Common myeloid progenitor, CD34-positive (primary cell): ENCODE results near the gene RAI1.

Experiments used
- CTCF ChIA-PET: fragments of 350-600 bp; sonication (Branson Sonifier 250); formaldehyde crosslinking; loops from one replicate; lab custom pipeline; 2021; ENCODE audit warnings: antibody characterized with exemption; lab: Charles Lee
- POLR2A ChIA-PET: fragments of 350-600 bp; sonication (Branson Sonifier 250); formaldehyde crosslinking; loops from one replicate; lab custom pipeline; 2021; ENCODE audit warnings: antibody characterized with exemption; lab: Charles Lee
- DNase-seq, 3 donors: peaks; one replicate each; pipeline versions ENCODE4 v3.0.0 to v3.0.0-alpha.2; 2013
- H3K27ac ChIP-seq, 2 experiments: 1 replicate in 1 of 2; 2 replicates in 1 of 2; pipeline ENCODE4 v1.7.0; 2013; ENCODE audit warnings: inconsistent platforms in 2 of 2, low read length in 2 of 2, mild to moderate bottlenecking in 2 of 2, low read depth in 1 of 2, moderate library complexity in 1 of 2; ENCODE audit not compliant: severe bottlenecking in 2 of 2, insufficient read depth in 1 of 2, poor library complexity in 1 of 2
- H3K27me3 ChIP-seq, 5 experiments: replicated peaks in 2 of 5; 1 replicate in 3 of 5; 2 replicates in 2 of 5; pipeline versions ENCODE4 v1.6.1 to v1.7.0; 2013; ENCODE audit warnings: low read length in 4 of 5, mild to moderate bottlenecking in 2 of 5, moderate library complexity in 2 of 5, inconsistent platforms in 1 of 5; ENCODE audit not compliant: insufficient read depth in 5 of 5, control insufficient read depth in 4 of 5
- H3K36me3 ChIP-seq, 4 experiments: 1 replicate in 2 of 4; 2 replicates in 2 of 4; pipeline versions ENCODE4 v1.6.1 to v1.7.0; 2013; ENCODE audit warnings: low read length in 3 of 4, control low read depth in 1 of 4, mild to moderate bottlenecking in 1 of 4; ENCODE audit not compliant: control insufficient read depth in 4 of 4, insufficient read depth in 4 of 4
- H3K4me1 ChIP-seq, 4 experiments: 1 replicate in 3 of 4; 2 replicates in 1 of 4; pipeline versions ENCODE4 v1.6.1 to v1.7.1; 2013; ENCODE audit warnings: low read length in 3 of 4, mild to moderate bottlenecking in 3 of 4, control low read depth in 1 of 4, inconsistent platforms in 1 of 4, moderate library complexity in 1 of 4; ENCODE audit not compliant: control insufficient read depth in 4 of 4, insufficient read depth in 4 of 4; ENCODE audit errors: control extremely low read depth in 1 of 4
- H3K4me3 ChIP-seq, 7 experiments: 1 replicate in 4 of 7; 2 replicates in 3 of 7; pipeline versions ENCODE4 v1.5.1 to v1.7.0; 2013; ENCODE audit warnings: mild to moderate bottlenecking in 7 of 7, low read length in 6 of 7, moderate library complexity in 6 of 7, inconsistent platforms in 2 of 7, low read depth in 2 of 7, control low read depth in 1 of 7; ENCODE audit not compliant: insufficient read depth in 4 of 7, control insufficient read depth in 1 of 7; ENCODE audit errors: extremely low read depth in 1 of 7
- H3K9me3 ChIP-seq, 5 experiments: 1 replicate in 4 of 5; 2 replicates in 1 of 5; pipeline versions ENCODE4 v1.6.1 to v1.7.1; 2013; ENCODE audit warnings: low read length in 4 of 5, mild to moderate bottlenecking in 2 of 5, inconsistent platforms in 1 of 5, low read depth in 1 of 5, moderate library complexity in 1 of 5; ENCODE audit not compliant: control insufficient read depth in 4 of 5, insufficient read depth in 2 of 5; ENCODE audit errors: control extremely low read depth in 1 of 5
- WGBS: methylation state at CpG from one replicate; pipeline ENCODE4 v1.1.5; 2013; ENCODE audit not compliant: insufficient coverage; 5-methylcytosine and 5-hydroxymethylcytosine counted together

RAI1 gene

DNA sequence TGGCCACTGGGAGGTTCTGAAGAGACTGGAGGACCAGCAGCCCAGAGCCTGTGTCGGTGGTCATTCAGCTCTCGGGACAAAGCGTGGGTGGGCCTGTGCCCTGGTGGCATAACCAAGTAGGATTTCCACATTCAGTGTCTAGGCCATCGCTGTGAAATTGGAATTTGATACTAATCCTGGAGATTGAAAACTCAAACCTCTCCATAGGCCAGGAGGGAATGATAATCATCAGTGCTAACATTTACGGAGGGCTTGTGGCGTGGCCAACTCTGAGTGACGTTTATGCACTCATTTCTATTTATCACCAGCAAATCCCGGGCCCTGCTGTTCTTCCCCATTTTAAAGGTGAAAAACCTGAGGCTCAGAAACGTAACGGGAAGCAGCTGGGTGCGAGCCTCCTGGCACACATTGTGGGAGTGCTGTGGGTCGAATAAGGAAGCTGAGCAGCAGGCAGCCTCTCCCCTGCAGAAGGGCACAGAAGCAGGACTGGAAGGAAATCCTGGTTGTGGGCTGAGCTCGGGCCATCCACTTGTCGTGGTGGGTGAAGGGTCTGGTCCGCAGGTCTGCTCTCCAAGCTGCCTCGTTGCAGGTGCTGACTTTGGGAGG lies 33.1 kb downstream of the RAI1 start:
- POLR2A ChIA-PET, result interaction anchor here (0.5 to 2.0 kb wide), 6 partner anchors 14 to 688 kb away, joined by 3 to 5 read pairs (median 4); no protein-coding TSS in a partner anchor
- Histone ChIP-seq H3K4me1 (peaks cover 8 to 80% (median 44%) of the 10 kb centered on the region in 4 experiments), H3K27me3 (no peaks in the 10 kb centered on the region), H3K36me3 (peaks cover 0 to 19% (median 4%) of the 10 kb centered on the region in 4 experiments), H3K27ac (no peak overlapping the region), H3K9me3 (no peaks in the 10 kb centered on the region), H3K4me3 (peak overlapping the region in 2 of 7 experiments; percentile 0 to 16)
- DNase-seq, result peak in 2 of 3 donors; percentile 74 to 80
- WGBS, result 31% methylated on average over 13 of the region's 16 CpGs
- CTCF ChIA-PET, result interaction anchor here (0.5 to 2.1 kb wide), 9 partner anchors 10 to 60 kb away, joined by 3 to 8 read pairs (median 4); no protein-coding TSS in a partner anchor

DNA sequence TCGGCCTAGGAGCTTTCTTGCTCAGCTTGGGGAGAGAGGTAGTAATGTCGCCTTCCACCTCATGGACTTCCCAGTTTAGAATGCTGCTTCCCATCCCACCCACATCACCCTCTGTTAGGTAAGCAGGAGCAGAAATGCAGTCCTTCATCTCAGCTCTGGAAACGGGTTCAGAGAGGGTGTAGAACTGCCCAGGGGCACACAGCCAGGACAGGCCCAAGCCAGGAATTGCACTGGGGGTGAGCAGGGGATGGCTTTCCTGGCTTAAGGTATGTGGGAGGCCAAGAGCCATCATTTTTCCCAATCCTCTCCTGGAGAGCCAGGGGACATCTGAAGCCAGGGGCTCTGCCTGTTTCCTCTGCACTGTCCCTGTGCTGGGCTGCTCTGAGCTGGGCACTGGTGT lies 33.6 kb downstream of the RAI1 start:
- Histone ChIP-seq H3K27ac (no peak overlapping the region), H3K27me3 (no peaks in the 10 kb centered on the region), H3K36me3 (peaks cover 0 to 22% (median 2%) of the 10 kb centered on the region in 4 experiments), H3K4me3 (no peak overlapping the region), H3K9me3 (no peaks in the 10 kb centered on the region), H3K4me1 (peaks cover 8 to 80% (median 44%) of the 10 kb centered on the region in 4 experiments)
- DNase-seq, result no peak
- WGBS, result 100% methylated on average over 1 of the region's 3 CpGs
- POLR2A ChIA-PET, result interaction anchor here (0.9 to 2.0 kb wide), 4 partner anchors 13 to 32 kb away, joined by 3 to 5 read pairs (median 4); no protein-coding TSS in a partner anchor
- CTCF ChIA-PET, result interaction anchor here (0.7 to 2.1 kb wide), 5 partner anchors 13 to 33 kb away, joined by 3 to 6 read pairs (median 3); no protein-coding TSS in a partner anchor

DNA sequence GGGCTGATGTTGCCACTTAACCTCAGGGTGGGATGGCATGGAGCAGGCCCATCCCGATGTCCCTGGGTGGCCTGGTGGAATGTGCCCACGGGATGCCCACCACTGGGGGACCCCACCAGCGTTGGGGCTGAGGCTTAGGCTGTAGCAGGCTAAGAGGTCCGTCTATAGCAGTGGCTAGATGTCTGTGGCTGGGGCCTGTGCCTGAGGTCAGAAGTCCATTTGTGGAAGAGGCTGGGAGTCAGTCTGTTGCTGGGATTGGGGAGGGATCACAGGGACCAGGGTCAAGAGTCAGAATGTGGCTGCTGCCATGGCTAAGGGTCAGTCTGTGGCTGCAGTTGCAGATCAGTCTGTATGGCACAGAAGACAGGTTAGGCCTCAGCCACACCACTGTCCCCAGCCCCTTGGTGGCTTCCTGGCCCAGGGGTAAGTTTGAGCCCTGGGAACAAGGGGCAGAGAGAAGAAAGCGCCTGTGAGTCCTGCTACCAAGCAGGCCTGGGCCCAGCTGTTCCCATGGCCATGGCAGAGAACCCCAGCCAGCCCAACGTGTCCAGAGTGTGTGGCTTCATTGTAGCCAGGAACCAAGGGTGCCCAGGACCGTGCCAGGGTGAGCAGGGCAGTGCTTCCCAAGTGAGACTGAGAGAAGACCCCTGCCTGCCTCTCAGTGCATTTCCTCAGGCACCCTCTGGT lies 35.7 kb downstream of the RAI1 start:
- Histone ChIP-seq H3K9me3 (no peaks in the 10 kb centered on the region), H3K27ac (no peak overlapping the region), H3K27me3 (no peaks in the 10 kb centered on the region), H3K36me3 (peaks cover 0 to 24% (median under 1%) of the 10 kb centered on the region in 4 experiments), H3K4me3 (no peak overlapping the region), H3K4me1 (peaks cover 6 to 69% (median 43%) of the 10 kb centered on the region in 4 experiments)
- CTCF ChIA-PET, result interaction anchor here (1.0 kb wide), 1 partner anchor 27 kb away, joined by 3 read pairs; no protein-coding TSS in a partner anchor
- 93% methylated on average over 7 of the region's 7 CpGs for WGBS
- POLR2A ChIA-PET, result no interaction called here
- DNase-seq, result no peak

DNA sequence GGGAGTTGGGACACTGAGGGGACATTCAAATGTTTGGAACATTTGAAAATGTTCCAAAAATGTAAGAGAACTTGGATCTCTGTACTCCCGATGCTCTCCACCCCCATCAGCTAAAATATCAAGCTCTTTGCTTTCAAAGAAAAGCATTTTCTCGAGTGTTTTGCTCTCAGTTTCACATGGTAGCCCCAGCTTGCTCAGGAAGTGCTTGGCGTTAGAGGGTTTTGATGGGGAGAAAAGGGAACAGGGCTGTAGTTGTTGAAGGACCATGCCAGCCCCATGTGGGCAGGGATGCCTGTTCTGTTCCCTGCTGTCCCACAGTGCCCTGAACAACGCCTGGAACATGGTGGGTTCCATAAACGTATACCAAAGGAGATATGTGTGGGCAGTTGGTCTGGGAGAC lies 37.0 kb downstream of the RAI1 start:
- WGBS, result 76% methylated on average over 3 of the region's 5 CpGs
- H3K36me3 ChIP-seq, result peaks cover 0 to 24% (median under 1%) of the 10 kb centered on the region in 4 experiments
- H3K4me1 ChIP-seq, result peaks cover 3 to 67% (median 44%) of the 10 kb centered on the region in 4 experiments
- no peak for DNase-seq
- no peak overlapping the region for H3K27ac ChIP-seq
- H3K27me3 ChIP-seq, result no peaks in the 10 kb centered on the region
- no peak overlapping the region for H3K4me3 ChIP-seq
- ChIA-PET CTCF (interaction anchor here (0.9 to 2.3 kb wide), 3 partner anchors 11 to 30 kb away, joined by 3 to 7 read pairs (median 4); no protein-coding TSS in a partner anchor), POLR2A (no interaction called here)
- H3K9me3 ChIP-seq, result no peaks in the 10 kb centered on the region

DNA sequence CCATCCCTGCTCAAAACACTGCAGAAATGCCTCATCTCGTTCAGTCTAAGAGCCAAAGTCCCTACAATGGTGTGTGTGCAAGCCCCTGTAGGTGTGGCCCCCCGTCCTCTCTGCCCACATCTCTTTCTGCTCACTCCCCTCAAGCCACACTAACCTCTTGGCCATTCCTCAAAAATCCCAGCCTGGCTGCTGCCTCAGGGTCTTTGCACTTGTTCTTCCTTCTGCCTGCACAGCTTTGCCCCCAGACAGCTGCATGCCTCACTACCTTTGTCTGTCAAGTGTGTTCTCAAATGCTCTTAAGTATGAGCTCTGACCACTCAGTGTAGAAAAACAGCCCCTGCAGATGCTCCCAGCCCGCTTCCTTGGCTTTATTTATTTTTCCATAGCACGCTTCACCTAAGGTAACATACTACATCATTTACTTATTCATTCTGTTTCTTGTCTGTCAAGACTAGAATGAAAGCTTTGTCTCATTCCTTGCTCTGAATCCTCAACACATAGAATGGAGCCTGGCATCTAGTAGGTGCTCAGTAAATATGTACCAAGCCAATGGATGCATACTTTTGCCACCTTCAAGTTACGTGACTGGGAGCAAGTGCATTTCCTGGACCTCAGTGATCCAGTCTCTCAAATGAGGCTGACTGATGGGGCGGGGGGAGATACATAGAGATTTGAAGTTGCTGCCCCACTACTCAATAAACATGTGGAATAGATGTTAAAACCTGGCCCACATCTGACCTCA lies 38.1 kb downstream of the RAI1 start:
- Histone ChIP-seq H3K4me1 (peaks cover 0 to 67% (median 41%) of the 10 kb centered on the region in 4 experiments), H3K4me3 (no peak overlapping the region), H3K36me3 (peaks cover 0 to 24% (median under 1%) of the 10 kb centered on the region in 4 experiments), H3K27me3 (no peaks in the 10 kb centered on the region), H3K9me3 (no peaks in the 10 kb centered on the region), H3K27ac (no peak overlapping the region)
- no peak for DNase-seq
- ChIA-PET POLR2A (no interaction called here), CTCF (interaction anchor here (0.7 to 2.3 kb wide), 3 partner anchors 12 to 39 kb away, joined by 3 to 7 read pairs (median 3); no protein-coding TSS in a partner anchor)
- 95% methylated on average over 4 of the region's 6 CpGs for WGBS

DNA sequence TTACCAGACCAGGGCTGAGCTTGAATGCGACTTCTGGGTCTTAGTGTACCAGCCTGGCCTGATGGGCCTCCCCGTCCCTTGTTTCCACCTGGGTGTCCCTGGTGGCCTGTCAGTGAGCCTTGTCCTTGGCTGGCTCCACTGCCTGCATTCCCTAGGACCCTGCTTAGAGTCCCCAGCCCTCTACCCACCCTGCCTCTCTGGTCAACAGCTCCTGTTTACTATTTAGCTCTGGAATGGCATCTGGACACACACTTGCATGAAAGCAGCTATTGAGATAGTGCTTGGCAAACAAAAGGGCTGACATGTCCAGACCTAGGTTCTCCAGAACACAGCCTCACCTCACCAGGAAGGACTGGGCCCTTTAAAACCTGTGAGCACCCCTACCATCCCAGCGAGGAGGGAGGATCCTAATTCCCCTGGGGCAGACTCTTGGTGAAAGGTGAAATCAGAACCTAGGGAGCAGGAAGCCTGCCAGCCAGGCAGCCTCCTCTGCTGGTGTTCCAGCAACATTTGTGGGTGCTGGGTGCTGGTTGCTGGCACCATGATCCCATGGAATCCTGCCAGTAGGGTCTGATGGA lies 38.8 kb downstream of the RAI1 start:
- no peak overlapping the region for H3K4me3 ChIP-seq
- H3K36me3 ChIP-seq, result peaks cover 0 to 24% (median under 1%) of the 10 kb centered on the region in 4 experiments
- 98% methylated on average over 3 of the region's 3 CpGs for WGBS
- CTCF ChIA-PET, result interaction anchor here (0.7 to 2.3 kb wide), 4 partner anchors 13 to 38 kb away, joined by 3 to 7 read pairs (median 3); no protein-coding TSS in a partner anchor
- POLR2A ChIA-PET, result no interaction called here
- no peak for DNase-seq
- no peak overlapping the region for H3K27ac ChIP-seq
- no peaks in the 10 kb centered on the region for H3K9me3 ChIP-seq
- H3K27me3 ChIP-seq, result no peaks in the 10 kb centered on the region
- peaks cover 0 to 65% (median 39%) of the 10 kb centered on the region in 4 experiments for H3K4me1 ChIP-seq
